Erythroblast (primary cell): Measurements from ENCODE around the gene GNG10.

Source experiments
- DNase-seq, 2 experiments: peaks; one replicate each; lab custom pipeline; 2025; lab: John Stamatoyannopoulos, UW
- GATA1 ChIP-seq: IDR thresholded peaks from 2 replicates; pipeline ENCODE4 v1.6.1; 2011; ENCODE audit warnings: low read depth, mild to moderate bottlenecking, control low read depth, low read length, moderate library complexity
- POLR2A ChIP-seq: IDR thresholded peaks from 2 replicates; pipeline ENCODE4 v1.6.1; 2011; ENCODE audit warnings: mild to moderate bottlenecking, low read length

GNG10 gene

DNA sequence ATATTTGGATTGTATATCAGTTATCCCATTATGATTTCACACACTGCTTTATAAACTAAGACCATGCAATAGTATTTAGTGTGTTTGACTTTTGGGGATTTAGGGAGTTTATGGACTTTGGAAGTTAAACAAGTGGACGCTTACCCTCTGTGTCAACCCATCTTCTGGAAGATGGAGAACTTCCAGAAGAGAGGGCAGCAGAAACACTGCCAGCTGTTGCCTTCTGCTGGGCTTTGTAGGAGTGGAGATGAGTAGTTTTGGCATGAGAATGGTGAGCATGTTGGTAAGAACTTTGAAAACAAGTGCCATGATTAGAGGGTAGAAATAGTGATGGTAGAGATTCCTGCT is 28.0 kb upstream of the GNG10 start:
- TF ChIP-seq POLR2A (no peak), GATA1 (no peak)
- DNase-seq, result no peak

DNA sequence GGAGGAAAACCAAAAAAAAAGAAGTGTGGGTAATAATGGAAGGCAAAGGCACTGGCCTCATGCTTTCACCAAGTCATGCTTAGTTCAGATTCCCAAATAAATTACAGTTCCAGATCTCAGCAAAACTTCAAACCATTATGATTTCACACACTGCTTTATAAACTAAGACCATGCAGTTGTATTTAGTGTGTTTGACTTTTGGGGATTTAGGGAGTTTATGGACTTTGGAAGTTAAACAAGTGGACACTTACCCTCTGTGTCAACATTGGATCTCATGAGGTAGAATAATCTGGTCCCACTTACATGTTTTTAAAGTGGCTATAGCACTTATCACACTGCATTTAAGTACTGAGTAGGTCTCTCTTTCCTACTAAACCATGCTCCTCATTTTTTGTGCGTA is 26.5 kb upstream of the GNG10 start:
- DNase-seq, result no peak
- no peak for TF ChIP-seq POLR2A

GRCh38 chr9:111637421-111637950 is 23.9 kb upstream of the GNG10 start:
- TF ChIP-seq GATA1 (no peak), POLR2A (no peak)

DNA sequence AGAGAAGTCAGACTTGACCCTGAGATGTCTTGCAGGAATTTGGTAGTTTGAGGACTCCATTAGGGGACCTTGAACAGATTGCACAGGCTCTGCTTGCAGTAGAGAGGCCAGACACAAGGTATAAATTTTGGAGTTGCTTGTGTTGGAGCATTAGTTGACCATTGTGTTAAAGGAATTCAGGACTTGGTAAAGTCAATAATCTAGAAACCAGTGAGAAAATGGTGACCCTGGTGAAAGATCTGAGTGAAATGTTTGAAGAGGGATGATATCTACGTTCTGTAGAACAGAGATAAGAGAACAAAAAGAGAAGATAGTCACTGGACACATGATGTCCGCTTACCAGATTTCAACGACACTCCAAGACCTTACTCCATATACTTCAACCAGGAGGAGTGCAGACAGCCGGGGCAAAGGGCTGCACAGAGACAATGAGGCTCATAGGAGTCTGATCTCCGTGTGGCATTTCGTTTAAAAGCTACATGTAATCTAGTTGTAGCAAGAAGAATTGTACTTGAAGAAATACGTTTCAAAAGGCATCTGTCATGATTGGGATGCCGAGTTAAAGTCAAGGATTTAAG is 17.1 kb upstream of the GNG10 start:
- no peak for TF ChIP-seq POLR2A
- TF ChIP-seq GATA1, result no peak
- DNase-seq, result peak in 1 of 2 experiments; percentile 35

More at GRCh38 chr9:111637421-111637950, 23.9 kb upstream of the GNG10 start:
- DNase-seq, result no peak

GRCh38 chr9:111645806-111646205 is 15.6 kb upstream of the GNG10 start:
- TF ChIP-seq GATA1 (no peak), POLR2A (no peak)
- DNase-seq, result no peak

GRCh38 chr9:111646417-111646816 is 15.0 kb upstream of the GNG10 start:
- TF ChIP-seq GATA1, result no peak
- no peak for TF ChIP-seq POLR2A
- no peak for DNase-seq

GRCh38 chr9:111648066-111648465 is 13.3 kb upstream of the GNG10 start:
- TF ChIP-seq GATA1, result no peak
- no peak for DNase-seq

- TF ChIP-seq GATA1 (no peak), POLR2A (no peak)
- no peak for DNase-seq
Measured at GRCh38 chr9:111649016-111649415, 12.4 kb upstream of the GNG10 start.

DNA sequence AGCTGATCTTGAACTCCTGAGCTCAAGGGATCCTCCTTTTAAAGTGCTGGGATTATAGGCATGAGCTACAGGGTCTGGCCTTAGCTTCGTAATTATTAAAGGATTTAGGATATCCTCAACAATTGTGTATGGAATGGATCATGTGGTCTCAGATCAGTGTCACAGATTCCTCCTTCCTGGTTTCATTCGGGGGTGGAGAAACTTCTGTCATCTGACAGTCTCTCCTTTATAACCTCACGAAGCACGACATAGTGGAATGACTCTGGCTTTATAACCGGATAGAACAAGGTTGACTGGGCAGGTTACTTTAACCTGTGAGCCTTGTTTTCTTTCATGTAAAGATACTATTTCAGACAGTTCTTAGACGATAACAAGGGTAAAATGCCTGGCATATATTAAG is 4.4 kb upstream of the GNG10 start:
- DNase-seq, result no peak
- TF ChIP-seq POLR2A (no peak), GATA1 (no peak)

- peak in 1 of 2 experiments; percentile 6 for DNase-seq
- TF ChIP-seq GATA1 (no peak), POLR2A (no peak)
Measured at GRCh38 chr9:111658943-111659342, 2.5 kb upstream of the GNG10 start.

DNA sequence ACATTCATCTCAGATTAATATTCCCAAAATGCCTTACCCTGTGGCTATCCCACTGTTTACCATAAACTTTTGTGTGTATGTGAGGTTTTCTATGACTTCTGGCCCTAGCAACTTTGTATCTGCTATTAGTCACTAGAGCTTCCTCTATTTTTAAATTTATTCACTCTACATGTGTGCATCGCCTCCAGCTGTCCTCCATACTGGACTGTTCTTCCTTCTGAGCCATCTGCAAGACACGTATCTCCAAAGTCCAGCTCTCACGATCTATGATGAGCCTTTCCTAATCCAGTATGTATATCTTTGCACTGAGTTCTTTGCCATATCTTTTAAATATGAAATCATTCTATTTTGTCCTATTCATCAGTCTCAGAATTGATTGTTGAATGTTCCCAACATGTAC is 1.7 kb upstream of the GNG10 start:
- no peak for DNase-seq
- TF ChIP-seq GATA1 (no peak), POLR2A (no peak)

DNA sequence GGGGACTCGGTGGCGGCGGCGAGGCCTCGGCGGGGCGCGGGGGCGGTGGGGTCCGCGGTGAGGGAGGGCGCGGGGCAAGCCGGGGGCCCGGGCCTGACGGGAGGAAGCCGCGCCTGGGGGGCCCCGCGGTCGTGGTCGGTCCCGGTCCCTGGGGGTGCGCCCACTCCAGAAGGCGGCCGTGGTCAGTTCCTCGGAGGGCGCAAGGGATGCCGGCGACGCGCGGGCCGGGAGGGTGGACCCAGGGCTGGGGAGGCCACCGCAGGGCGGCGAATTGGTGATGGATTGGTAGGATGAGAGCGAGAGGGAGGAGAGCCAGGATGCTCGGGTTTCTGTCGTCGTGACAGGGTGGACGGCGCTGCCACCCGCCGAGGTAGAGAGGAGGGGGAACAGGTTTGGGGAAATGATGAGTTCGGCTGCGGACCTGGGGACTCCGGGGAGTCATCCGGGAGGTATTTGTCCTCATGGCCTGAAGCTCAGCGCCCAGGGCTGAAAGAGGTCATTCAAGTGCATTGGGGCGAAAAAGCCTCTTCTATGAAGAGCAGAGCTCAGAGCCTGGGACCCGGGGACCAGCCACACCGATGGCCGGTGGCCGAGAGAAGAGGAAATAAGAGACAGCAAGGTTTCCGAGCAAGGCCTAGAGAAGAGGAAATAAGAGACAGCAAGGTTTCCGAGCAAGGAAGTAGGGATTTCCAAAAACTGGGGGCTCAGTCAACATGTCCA is 557 bp downstream of the GNG10 start:
- DNase-seq, result peak; percentile 58 to 68
- no peak for TF ChIP-seq POLR2A
- TF ChIP-seq GATA1, result no peak

DNA sequence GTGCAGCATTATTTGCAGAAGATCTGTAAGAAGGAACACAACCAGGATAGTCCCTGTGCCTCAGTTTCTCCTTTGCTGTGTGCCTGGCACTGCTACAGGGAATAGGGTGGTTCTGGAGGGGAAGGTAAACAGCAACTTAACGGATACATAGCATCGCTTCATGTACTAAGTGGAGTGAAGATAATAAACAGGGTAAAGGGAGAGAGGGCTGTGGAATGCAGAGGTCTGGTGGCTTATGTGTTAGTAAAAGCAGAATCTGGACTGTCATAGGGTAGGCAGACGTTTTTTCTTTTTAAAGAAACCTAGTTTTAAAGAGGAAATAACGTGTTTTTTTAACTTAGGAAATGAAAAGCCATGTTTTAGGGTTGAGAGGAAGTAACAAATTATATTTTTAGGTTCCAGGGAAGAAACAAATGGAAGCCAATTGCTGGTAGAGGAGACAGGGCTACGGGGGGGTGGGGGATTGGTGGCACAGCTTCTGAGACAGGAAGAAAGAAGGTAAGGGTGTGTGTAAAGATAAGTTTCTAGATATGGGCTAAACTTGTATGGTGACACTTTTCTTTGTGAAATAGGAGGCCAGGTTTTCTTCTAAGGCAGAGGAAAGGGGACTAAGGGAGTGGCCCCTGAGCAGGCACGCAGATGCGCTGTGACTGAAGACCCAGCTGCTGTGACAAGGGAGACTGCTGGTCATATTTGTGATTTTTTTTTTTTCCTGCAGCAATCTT is 1.3 kb downstream of the GNG10 start:
- DNase-seq, result peak in 1 of 2 experiments; percentile 34
- TF ChIP-seq GATA1 (no peak), POLR2A (no peak)

DNA sequence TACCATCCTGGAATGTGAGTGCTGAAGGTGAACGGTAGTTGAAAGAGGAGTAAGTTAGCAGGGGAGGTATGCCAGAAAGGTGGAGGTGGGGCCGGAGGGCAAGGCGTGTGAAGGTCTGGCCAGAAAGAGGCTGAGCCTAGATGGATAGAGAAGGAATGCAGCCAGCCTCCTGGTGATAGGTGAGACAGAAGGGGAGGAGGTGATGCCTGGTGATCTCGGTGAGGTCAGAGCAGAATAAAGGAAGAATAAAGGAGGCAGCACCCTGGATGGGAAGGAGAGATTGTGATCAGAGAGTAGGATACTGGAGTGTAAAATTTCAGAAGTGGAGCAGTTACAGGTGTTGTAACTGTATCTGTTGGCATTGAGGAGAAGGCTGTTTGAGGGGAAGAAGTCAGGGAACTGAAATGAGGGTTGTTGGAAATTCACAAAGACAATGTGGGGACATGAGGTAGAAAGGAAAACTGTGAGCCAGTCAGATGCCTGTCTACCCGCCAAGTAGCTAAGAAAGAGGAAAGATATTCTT is 2.0 kb downstream of the GNG10 start:
- no peak for TF ChIP-seq GATA1
- no peak for TF ChIP-seq POLR2A
- no peak for DNase-seq
